Trophoblast cell (in vitro differentiated cells and primary cell): ENCODE results near the gene CDH22.

ENCODE experiments used
- DNase-seq, 2 donors: peaks; one replicate each; pipeline ENCODE4 v3.0.0-alpha.2; 2016
- H2AFZ ChIP-seq: 2 replicates; pipeline ENCODE4 v1.6.1; 2013; ENCODE audit warnings: low read length, moderate library complexity, mild to moderate bottlenecking; ENCODE audit not compliant: insufficient read depth, poor library complexity
- H2AK5ac ChIP-seq: 2 replicates; pipeline ENCODE4 v1.6.1; 2013; ENCODE audit warnings: mild to moderate bottlenecking, low read length
- H2BK120ac ChIP-seq: 2 replicates; pipeline ENCODE4 v1.6.1; 2013; ENCODE audit warnings: low read length, mild to moderate bottlenecking, moderate library complexity; ENCODE audit not compliant: insufficient read depth, poor library complexity
- H2BK12ac ChIP-seq: 2 replicates; pipeline ENCODE4 v1.6.1; 2013; ENCODE audit warnings: mild to moderate bottlenecking, low read length, moderate library complexity
- H2BK5ac ChIP-seq: 2 replicates; pipeline ENCODE4 v1.6.1; 2013; ENCODE audit warnings: low read length, low read depth, moderate library complexity, mild to moderate bottlenecking; ENCODE audit not compliant: poor library complexity
- H3K14ac ChIP-seq: 2 replicates; pipeline ENCODE4 v1.6.1; 2013; ENCODE audit warnings: mild to moderate bottlenecking, low read length
- H3K18ac ChIP-seq: 2 replicates; pipeline ENCODE4 v1.6.1; 2013; ENCODE audit warnings: mild to moderate bottlenecking, low read length
- H3K23ac ChIP-seq: 2 replicates; pipeline ENCODE4 v1.6.1; 2013; ENCODE audit warnings: low read length
- H3K27ac ChIP-seq: 2 replicates; pipeline ENCODE4 v1.5.1; 2013; ENCODE audit warnings: low read depth, mild to moderate bottlenecking, inconsistent platforms, low read length, moderate library complexity
- H3K27me3 ChIP-seq: 2 replicates; pipeline ENCODE4 v1.6.1; 2013; ENCODE audit warnings: inconsistent platforms, mild to moderate bottlenecking, low read length, moderate library complexity; ENCODE audit not compliant: insufficient read depth
- H3K36me3 ChIP-seq, 2 experiments: 1 replicate in 1 of 2; 2 replicates in 1 of 2; pipeline ENCODE4 v1.6.1; 2013; ENCODE audit warnings: low read length in 2 of 2, mild to moderate bottlenecking in 2 of 2, moderate library complexity in 1 of 2; ENCODE audit not compliant: insufficient read depth in 2 of 2, control insufficient read depth in 1 of 2
- H3K4ac ChIP-seq: 2 replicates; pipeline ENCODE4 v1.6.1; 2013; ENCODE audit warnings: low read depth, mild to moderate bottlenecking, low read length, moderate library complexity
- H3K4me1 ChIP-seq, 2 experiments: 1 replicate in 1 of 2; 2 replicates in 1 of 2; pipeline ENCODE4 v1.6.1; 2013; ENCODE audit warnings: low read length in 2 of 2, mild to moderate bottlenecking in 2 of 2, moderate library complexity in 1 of 2; ENCODE audit not compliant: insufficient read depth in 2 of 2, control insufficient read depth in 1 of 2
- H3K4me2 ChIP-seq: 2 replicates; pipeline ENCODE4 v1.6.1; 2013; ENCODE audit warnings: inconsistent platforms, mild to moderate bottlenecking, low read length, moderate library complexity
- H3K4me3 ChIP-seq: 2 replicates; pipeline ENCODE4 v1.5.1; 2013; ENCODE audit warnings: mild to moderate bottlenecking, low read depth, low read length, inconsistent platforms
- H3K79me1 ChIP-seq: one replicate; pipeline ENCODE4 v1.6.1; 2013; ENCODE audit warnings: low read length
- H3K79me2 ChIP-seq: 2 replicates; pipeline ENCODE4 v1.6.1; 2013; ENCODE audit warnings: low read length, mild to moderate bottlenecking; ENCODE audit not compliant: control insufficient read depth, insufficient read depth, poor library complexity
- H3K9ac ChIP-seq: 2 replicates; pipeline ENCODE4 v1.6.1; 2013; ENCODE audit warnings: mild to moderate bottlenecking, low read length
- H3K9me3 ChIP-seq: 2 replicates; pipeline ENCODE4 v1.6.1; 2013; ENCODE audit warnings: low read depth, mild to moderate bottlenecking, control low read depth, inconsistent platforms, low read length; ENCODE audit not compliant: insufficient read depth
- H4K12ac ChIP-seq: 2 replicates; pipeline ENCODE4 v1.6.1; 2013; ENCODE audit warnings: low read depth, mild to moderate bottlenecking, low read length, moderate library complexity
- H4K8ac ChIP-seq: 2 replicates; pipeline ENCODE4 v1.6.1; 2013; ENCODE audit warnings: low read depth, mild to moderate bottlenecking, low read length, moderate library complexity
- H4K91ac ChIP-seq: one replicate; pipeline ENCODE4 v1.6.1; 2013; ENCODE audit warnings: low read depth, mild to moderate bottlenecking, low read length, moderate library complexity
- WGBS: extraction: QIAGEN DNeasy Blood & Tissue Kit; methylation state at CpG from one replicate; pipeline ENCODE4 v1.1.7; 2013; ENCODE audit warnings: missing lambda C conversion rate; ENCODE audit not compliant: insufficient read length, insufficient coverage; ENCODE audit errors: extremely low coverage; 5-methylcytosine and 5-hydroxymethylcytosine counted together

Gene CDH22

DNA sequence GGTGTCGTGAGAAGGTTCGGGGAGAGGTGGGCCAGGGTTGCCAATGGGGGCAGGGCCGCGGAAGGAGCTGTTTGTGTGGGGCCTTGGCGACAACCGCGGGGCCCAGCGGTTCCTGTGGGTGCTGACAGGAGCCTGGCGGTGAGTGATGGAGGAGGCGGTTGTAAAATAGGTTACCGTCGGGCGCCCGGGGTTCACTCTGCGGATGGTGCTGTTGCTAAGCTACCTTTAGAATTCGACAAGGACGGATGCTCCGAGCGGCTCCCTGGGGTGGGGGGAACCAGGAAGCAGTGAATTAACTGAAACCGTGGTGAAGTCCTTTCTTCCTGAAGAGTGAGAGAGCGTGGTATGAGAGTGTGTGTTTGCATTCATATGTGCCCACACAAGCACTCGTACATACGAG is 61.7 kb downstream of the CDH22 start:
- Histone ChIP-seq H2AFZ (no peak overlapping the region), H2BK5ac (no peak overlapping the region), H4K8ac (no peak overlapping the region), H3K4ac (no peak overlapping the region), H3K4me1 (no peaks in the 10 kb centered on the region), H3K14ac (no peak overlapping the region), H3K23ac (no peak overlapping the region), H3K18ac (no peak overlapping the region), H2BK120ac (no peak overlapping the region), H3K4me3 (no peak overlapping the region), H3K9ac (no peak overlapping the region), H3K4me2 (no peak overlapping the region), H3K27me3 (peaks cover 23% of the 10 kb centered on the region), H3K9me3 (peaks cover 2% of the 10 kb centered on the region), H4K91ac (no peak overlapping the region), H3K36me3 (no peaks in the 10 kb centered on the region), H2BK12ac (no peak overlapping the region), H3K79me1 (no peaks in the 10 kb centered on the region), H3K27ac (no peak overlapping the region), H3K79me2 (no peaks in the 10 kb centered on the region), H4K12ac (no peak overlapping the region), H2AK5ac (no peak overlapping the region)
- WGBS = no CpG with 5 or more reads among the region's 23 CpGs
- DNase-seq = no peak

DNA sequence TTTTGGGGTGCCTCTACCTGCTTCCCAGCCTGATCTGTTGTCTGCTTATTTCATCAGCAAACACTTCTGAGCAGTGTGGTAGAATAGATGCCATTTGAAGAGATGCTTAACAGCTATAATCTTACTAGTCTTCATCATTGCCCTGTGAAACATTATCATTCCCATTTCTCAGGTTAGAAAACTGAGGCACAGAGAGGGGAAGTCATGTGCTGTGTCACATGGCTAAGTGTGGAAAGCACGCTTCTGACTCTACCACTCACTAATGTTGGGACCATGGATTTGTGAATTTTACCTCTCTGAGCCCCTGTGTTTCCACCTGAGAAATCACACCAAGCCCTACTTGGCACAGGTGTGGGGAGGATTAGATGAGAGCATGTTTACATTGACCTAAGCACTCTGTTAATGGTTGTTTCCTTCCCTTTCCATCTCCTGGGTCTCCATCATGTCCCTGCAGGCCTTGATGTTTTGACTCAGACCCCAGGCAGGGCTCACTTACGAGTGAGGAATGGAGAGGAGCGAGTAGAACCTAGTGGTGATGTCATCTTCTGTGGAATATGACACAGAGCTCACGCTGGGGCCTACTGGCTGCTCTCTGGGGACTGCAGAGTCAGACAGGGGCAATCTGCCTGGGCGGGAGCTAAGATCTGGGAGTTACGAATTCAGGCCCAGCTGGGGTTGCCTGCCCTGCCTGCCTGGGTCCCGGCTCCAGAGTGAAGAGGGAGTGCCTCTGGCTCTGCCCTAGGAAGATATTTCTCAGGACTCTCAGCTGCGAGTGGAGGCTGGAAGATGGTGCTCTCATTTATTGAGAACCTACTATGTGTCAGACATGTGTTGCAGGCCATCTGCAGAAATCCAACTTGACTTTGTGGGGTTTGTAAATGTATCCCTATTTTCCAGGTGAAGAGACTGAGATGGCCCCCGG is 64.3 kb downstream of the CDH22 start:
- WGBS = no CpG with 5 or more reads among the region's 9 CpGs
- Histone ChIP-seq H3K9me3 (peaks cover 3% of the 10 kb centered on the region), H3K14ac (no peak overlapping the region), H3K18ac (no peak overlapping the region), H3K4me1 (no peaks in the 10 kb centered on the region), H2BK5ac (no peak overlapping the region), H3K27ac (no peak overlapping the region), H2BK12ac (no peak overlapping the region), H4K8ac (no peak overlapping the region), H3K4me2 (no peak overlapping the region), H3K9ac (no peak overlapping the region), H3K4me3 (no peak overlapping the region), H3K4ac (no peak overlapping the region), H4K91ac (no peak overlapping the region), H2BK120ac (no peak overlapping the region), H3K23ac (no peak overlapping the region), H4K12ac (no peak overlapping the region), H3K79me1 (no peaks in the 10 kb centered on the region), H2AK5ac (no peak overlapping the region), H2AFZ (no peak overlapping the region), H3K36me3 (no peaks in the 10 kb centered on the region), H3K79me2 (no peaks in the 10 kb centered on the region), H3K27me3 (peaks cover 1% of the 10 kb centered on the region)
- DNase-seq = no peak

DNA sequence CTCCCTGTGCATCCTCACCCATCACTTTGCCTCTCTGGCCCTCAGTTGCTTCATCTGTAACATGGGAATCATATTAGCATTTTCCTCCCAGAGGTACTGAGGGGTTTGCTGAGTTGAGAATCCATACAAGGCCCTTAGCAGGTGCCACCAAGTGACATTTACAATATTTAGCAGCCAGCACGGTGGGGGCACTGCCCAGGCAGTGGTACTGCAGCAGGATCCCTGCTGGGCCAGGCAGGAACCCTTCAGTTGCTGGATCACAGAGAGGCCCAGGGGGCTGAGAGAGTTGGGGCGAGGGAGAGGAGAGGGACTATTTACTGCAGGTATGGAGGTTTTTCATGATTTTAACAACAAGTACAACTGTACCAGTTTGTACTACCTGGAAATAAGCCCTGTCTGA is 65.9 kb downstream of the CDH22 start:
- Histone ChIP-seq H3K4me1 (no peaks in the 10 kb centered on the region), H3K23ac (no peak overlapping the region), H3K79me2 (no peaks in the 10 kb centered on the region), H2AFZ (no peak overlapping the region), H3K79me1 (no peaks in the 10 kb centered on the region), H3K36me3 (no peaks in the 10 kb centered on the region), H3K4me3 (no peak overlapping the region), H3K14ac (no peak overlapping the region), H3K27ac (no peak overlapping the region), H3K4me2 (no peak overlapping the region), H2BK12ac (no peak overlapping the region), H2BK5ac (no peak overlapping the region), H3K18ac (no peak overlapping the region), H4K8ac (no peak overlapping the region), H4K91ac (no peak overlapping the region), H4K12ac (no peak overlapping the region), H3K27me3 (peaks cover 1% of the 10 kb centered on the region), H3K4ac (no peak overlapping the region), H3K9me3 (peaks cover 3% of the 10 kb centered on the region), H3K9ac (no peak overlapping the region), H2BK120ac (no peak overlapping the region), H2AK5ac (no peak overlapping the region)
- no peak for DNase-seq
- no CpG with 5 or more reads among the region's 2 CpGs for WGBS

DNA sequence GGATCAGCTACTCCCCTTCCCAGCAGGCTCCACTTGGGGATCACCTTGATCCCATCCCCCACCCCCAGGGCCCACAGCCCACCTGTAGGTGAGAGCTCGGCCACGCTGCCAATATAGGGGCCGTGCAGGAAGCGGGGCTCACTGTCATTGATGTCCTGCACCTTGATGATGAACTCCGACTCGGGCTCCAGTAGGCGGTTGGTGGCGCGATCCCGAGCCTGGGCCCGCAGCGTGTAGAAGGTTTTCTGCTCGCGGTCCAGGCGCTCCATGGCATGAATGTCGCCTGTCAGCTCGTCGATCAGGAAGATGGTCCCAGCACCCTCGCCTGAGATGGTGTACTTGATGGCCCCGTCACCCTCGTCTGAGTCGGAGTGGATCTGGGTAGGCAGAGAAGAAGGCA is 67.4 kb downstream of the CDH22 start:
- WGBS = no CpG with 5 or more reads among the region's 22 CpGs
- Histone ChIP-seq H3K79me2 (no peaks in the 10 kb centered on the region), H4K8ac (no peak overlapping the region), H3K18ac (no peak overlapping the region), H3K4ac (no peak overlapping the region), H3K9ac (no peak overlapping the region), H3K4me1 (no peaks in the 10 kb centered on the region), H3K4me3 (no peak overlapping the region), H3K14ac (no peak overlapping the region), H3K9me3 (peaks cover 3% of the 10 kb centered on the region), H3K27me3 (no peaks in the 10 kb centered on the region), H3K4me2 (no peak overlapping the region), H4K12ac (no peak overlapping the region), H3K23ac (no peak overlapping the region), H3K27ac (no peak overlapping the region), H2BK5ac (no peak overlapping the region), H2AFZ (no peak overlapping the region), H3K79me1 (no peaks in the 10 kb centered on the region), H3K36me3 (no peaks in the 10 kb centered on the region), H2AK5ac (no peak overlapping the region), H2BK120ac (no peak overlapping the region), H4K91ac (no peak overlapping the region), H2BK12ac (no peak overlapping the region)
- DNase-seq = no peak
